Measurements from ENCODE around the gene HS3ST6. TPM values are rescaled to one million over a fixed set of nuclear protein-coding genes. Genes with fewer than 3 reads are reported as not detected.

HS3ST6 gene
- total and polyA plus RNA-seq, 9 of the 15 experiments (the other 6 are each of a cell fraction or from before 2014, with no cell fraction given): not detected

- TF ChIP-seq ZBTB43 (CRISPR knock-in tag; IDR thresholded peaks at IDR 0.05) (no peak), ZNF407 (IDR thresholded peaks at IDR 0.05; ENCODE audit: low read depth) (no peak), FOXK2 (conservative IDR thresholded peaks at IDR 0.05 in 1 of 2, IDR thresholded peaks at IDR 0.05 in 1 of 2; ENCODE audit: low read depth in 2 of 2) (no peak), PHTF2 (CRISPR knock-in tag; IDR thresholded peaks at IDR 0.05) (no peak), USF2 (CRISPR knock-in tag; IDR thresholded peaks at IDR 0.05) (0 out of 2 replicates have a peak, but pooled peaks have one; percentile 1), PRMT5 (CRISPR knock-in tag; IDR thresholded peaks at IDR 0.05) (no peak), ZNF561 (CRISPR knock-in tag; conservative IDR thresholded peaks at IDR 0.05) (no peak), AFF4 (CRISPR knock-in tag; IDR thresholded peaks at IDR 0.05) (no peak), SIN3A (IDR thresholded peaks at IDR 0.05; ENCODE audit: borderline replicate concordance in 2 of 2, control insufficient read depth in 1 of 2, low read depth in 2 of 2, low read length in 2 of 2) (peak in 1 of 2 experiments; percentile 66; a peak in 1 of 4 replicates), TCF7L2 (IDR thresholded peaks at IDR 0.05; ENCODE audit: low read depth, low read length) (no peak), BHLHE40 (IDR thresholded peaks at IDR 0.05; ENCODE audit: low read length) (peak; percentile 44), XRCC5 (IDR thresholded peaks at IDR 0.05; ENCODE audit: low read depth, low read length) (peak; percentile 62; the same call in 1 of the 2 replicates)
Observed at GRCh38 chr16:1929578-1930337, 11.5 kb upstream of the HS3ST6 start (continued).
